DMS153 (cell line): ENCODE data around the gene RHBDL3.

Experiments
- DNase-seq: peaks from one replicate; lab custom pipeline; 2025; lab: John Stamatoyannopoulos, UW

RHBDL3 gene

DNA sequence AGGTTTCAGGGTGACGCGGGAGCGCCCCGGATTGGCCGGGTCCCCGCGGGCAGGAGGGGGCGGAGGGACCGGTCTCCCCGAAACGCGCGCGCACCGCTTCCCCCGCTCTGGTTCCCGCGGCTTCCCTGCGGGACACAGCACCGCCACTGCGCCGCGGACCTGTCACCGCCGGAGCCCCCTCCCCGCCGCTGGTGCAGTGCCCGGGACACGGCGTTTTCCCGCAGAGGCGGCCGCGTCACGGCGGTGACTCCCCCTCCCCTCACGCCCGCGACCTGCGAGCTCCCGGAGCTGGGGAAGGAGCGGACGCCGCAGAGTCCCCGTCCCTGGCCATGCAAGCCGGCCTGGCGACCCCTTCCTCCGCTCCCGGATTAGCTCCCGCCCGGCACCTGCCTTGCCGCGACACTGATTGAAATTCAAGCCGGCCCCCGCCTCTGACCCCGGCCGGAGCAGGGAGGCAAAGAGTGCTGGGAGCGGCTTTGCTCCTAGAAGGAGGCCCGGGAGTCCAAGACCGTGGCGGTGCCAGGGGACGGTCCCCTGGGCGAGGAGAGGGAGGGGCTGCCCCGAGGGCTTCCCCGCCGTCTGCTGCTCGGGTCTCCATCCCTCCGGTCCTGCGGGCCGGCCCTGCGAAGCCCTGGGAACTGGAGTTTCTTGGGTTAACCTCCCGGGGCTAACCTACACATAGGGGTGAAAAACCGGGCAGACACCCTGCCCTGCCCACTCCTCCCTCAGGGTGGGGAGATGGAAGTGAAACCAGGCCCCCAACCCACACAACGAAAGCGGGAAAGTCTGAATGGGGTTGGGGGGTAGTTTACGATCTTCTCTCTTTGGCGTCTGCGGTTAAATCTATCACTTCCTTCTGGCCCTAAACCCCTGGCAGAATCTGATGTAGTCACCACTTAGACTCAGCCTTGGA lies 1.0 kb downstream of the RHBDL3 start:
- DNase-seq: no peak

- no peak for DNase-seq
These were observed 2.1 kb downstream of the RHBDL3 start for GRCh38 chr17:32267690-32268205.

GRCh38 chr17:32268734-32269288 lies 3.2 kb downstream of the RHBDL3 start:
- DNase-seq: no peak

DNA sequence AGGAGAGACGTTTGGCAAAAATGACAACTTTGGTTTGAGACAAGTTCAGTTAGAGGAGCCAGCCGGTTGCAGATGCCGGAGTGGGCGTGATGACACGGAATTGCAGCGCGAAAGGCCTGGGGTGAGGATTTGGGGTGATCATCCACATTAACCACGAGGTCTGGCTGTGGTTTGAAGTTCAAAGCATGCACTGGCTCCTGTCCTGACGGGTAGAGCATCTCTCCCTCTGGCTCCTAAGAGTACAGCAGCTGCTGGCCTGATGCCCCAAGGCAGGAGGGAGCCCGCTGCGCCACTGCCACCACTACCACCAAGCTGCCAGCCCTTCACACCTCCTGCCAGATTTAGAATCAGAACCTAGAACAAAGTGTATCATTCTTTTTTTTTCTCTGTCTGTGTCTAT lies 3.7 kb downstream of the RHBDL3 start:
- DNase-seq: no peak

DNA sequence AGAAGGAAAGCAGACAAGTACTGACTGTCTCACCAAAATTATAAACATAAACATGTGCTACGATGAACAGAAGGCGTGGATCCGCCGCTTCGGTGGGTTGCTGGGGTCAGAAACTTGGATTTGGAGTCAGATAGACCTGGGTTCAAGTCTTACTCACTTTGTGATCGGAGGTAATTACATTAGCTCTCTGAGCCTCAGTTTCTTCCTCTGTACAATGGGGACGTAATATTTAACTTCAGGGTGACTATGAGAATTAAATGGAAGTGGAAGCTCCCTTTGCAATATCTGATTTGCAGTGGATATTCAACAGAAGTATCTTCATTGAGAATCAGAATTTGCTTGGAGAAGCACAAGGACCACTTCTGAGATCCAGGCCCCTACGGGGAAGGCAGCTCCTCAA lies 6.2 kb downstream of the RHBDL3 start:
- DNase-seq: no peak

- no peak for DNase-seq
These were observed 8.5 kb downstream of the RHBDL3 start for GRCh38 chr17:32274101-32274500.

DNA sequence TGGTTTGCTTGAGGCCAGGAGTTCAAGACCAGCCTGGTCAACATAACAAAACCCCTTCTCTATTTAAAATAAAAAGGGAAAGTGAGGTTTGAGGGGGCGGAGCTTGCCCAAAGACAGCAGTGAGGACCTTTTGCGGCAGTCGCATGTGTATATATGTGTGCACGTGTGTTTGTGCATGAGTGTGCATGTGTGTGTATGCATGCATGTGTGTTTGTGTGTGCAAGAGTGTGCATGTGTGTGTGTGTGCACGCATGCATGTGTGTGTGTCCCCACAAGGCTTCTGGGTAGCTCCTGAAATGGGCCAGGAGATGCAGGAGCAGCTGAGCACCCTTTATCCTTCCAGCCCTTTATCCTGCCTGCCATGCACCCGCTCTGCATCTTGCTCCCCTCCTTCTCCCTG lies 9.0 kb downstream of the RHBDL3 start:
- DNase-seq: no peak

GRCh38 chr17:32275060-32276042 lies 9.7 kb downstream of the RHBDL3 start:
- DNase-seq: no peak

DNA sequence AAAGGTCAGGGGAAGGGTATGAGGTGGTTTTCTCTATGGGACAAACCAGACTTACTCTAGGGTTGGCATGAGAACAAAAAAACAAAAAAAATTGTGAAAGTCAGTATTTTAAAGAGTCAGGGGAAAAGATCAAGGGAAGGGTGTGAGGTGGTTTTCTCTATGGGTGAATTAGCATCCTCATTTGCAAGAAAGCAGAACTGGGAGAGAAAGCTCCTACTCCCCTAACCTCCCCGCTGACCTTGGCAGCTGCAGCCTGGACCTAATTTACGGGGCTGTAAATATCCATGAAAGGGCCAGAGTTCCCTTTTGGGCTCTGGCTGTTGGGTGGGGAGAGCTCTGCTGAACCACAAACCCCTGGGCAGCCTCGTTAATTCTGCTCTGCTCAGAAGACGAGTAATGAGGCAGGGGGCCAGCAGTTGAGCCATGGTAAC lies 10.6 kb downstream of the RHBDL3 start:
- DNase-seq: no peak

- DNase-seq: no peak
These were observed 11.7 kb downstream of the RHBDL3 start for GRCh38 chr17:32277284-32277683.

GRCh38 chr17:32278815-32279214 lies 13.2 kb downstream of the RHBDL3 start:
- DNase-seq: no peak

DNA sequence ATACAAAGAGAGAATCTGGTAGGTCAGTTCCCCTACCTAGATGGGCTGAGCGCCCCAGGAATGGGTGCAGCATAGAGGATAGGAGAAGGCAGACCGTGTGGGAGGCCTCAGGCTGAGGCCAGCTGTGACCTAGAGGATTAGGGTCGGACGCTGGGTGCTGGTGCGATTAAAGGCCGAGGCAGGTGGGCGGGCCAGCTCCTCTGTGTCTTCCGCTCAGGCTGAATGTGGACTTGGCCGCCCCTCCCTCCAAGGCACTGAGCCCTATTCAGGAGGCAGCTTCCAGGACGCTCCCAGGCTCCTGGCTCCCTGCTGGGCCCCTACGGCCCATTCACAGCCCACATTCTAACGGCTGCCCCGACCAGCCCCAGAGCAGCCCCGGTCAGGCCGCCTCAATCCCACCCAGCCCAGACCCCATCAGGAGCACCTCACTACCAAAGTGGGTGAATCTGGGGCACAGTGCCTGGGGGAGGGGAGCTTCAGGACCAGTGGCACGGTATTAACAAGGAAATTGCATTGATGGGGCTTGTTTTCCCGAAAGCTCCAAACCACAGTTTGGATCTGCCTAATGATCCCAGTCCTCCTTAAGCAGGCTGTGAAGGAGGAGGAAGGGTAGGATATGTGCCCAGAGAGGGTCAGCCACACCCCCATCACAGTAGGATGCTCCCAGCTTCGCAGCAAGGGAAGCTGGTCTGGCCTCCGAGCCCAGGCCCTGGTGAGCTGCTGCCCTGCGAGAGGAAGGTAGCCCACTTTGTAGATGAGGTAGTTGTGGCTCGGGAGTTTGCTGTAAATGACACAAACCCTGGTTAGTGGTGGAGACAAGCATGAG lies 14.5 kb downstream of the RHBDL3 start:
- no peak for DNase-seq

- peak; percentile 83 for DNase-seq
These were observed 15.4 kb downstream of the RHBDL3 start for GRCh38 chr17:32281011-32281451.

DNA sequence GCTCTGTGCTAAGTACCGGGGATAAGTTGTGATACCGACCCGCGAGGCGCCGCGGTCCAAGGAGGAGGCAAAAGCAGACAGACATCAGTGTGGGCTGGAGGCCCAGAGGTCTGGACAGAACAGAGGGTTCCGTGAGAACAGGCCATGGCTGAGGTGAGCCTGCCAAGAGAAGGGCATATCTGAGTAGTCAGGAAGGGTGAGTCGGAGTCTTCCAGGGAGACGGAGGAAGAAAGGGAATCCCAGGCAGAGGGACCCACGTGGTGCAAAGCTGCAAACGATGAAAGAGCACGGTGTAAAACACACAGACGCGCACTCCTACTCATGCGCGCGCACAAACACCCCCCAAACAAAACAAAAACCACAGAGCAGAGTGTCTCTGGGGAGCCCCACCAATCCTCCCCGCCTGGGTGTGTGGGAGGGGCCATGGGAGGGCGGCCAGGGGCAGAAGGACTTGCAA lies 18.1 kb downstream of the RHBDL3 start:
- DNase-seq: no peak

DNA sequence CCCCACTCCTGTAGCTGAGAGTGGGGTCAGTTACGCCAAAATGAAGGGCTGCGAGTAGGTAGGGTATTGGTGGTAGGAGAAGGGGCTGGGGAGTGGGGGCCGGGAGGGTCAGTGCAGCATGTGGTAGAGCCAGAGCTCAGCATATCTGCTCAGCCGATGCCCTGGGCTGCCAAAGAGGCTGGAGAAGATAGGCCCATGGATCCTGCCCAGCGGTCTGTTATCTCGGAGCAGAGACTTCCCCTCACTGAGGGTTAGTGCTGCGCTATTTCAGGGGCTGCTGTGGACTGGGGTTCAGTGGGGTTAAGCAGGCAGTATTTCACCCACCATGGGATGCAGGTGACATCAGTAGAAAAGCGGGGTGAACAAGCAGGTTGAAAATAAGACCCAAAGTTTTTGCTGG lies 19.7 kb downstream of the RHBDL3 start:
- DNase-seq: no peak

DNA sequence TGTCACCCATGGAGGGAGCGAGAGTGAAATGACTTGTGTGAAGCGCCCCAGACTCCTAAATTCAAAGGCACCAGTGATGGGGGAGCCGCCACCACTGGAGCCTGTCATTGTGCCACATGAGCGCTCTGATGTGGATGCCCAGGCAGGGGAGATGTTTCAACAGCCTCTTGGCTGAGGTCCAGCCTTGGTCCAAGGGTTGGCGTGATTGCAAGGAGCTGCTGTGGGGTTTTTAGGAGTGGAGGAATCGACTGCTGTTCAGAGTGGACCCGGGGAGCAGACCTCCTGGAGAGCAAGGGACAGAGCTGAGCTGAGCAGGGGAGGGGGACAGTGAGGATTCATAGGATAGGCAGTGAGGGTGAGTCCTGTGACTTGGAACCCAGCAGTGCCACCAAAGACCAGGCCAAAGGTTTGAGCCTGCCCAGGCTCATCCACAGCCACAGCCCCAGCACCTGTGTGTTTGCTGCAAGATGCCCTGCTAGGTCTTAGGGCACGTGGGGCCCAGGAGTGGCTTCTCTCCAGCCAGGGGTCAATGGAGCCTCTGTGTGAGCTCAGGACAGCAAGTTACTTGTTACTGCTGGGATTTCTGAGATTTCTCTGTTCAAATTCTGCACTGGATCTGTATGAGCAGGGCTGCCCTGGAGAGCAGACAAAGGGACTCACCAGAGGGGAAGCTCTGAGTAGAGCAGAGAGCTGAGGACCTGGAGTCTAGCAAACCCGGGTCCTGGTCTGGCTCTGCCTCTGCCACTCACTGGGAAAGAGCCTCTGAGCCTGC lies 20.3 kb downstream of the RHBDL3 start:
- DNase-seq: no peak

GRCh38 chr17:32286518-32286900 lies 20.9 kb downstream of the RHBDL3 start:
- no peak for DNase-seq

DNA sequence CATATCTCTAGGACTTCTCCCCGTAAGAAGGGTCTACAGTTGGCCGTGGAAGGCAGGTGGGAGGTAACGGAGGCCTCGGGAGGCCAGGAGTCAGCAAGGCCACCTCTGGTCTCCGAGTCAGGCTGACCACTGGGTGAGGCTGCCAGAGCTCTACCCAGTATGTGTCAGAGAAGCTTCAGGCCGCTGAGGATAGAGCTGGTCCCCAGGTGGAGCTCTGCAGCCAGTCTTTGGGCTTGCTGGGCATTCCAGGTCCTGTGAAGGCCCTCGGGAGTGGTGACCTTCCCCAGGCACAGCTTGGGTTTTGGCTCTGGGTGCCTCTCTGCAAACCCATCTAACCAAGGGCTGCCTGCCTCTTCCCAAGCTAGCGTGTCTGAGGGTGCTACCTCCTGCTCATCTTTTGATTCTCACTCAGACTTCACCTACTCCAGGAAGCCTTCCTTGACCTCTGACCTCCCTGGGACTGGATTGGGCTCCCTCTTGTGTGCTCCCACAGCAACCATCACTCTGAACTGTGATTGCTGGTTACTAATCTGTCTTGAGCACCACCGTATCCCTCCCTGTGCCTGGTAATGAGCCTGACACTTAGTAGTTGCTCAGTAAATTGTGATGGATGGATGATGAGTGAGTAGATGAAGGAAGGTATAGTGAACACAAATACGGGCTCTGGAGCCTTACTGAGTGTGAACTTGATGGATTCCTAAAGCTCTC lies 22.3 kb downstream of the RHBDL3 start:
- DNase-seq: no peak

DNA sequence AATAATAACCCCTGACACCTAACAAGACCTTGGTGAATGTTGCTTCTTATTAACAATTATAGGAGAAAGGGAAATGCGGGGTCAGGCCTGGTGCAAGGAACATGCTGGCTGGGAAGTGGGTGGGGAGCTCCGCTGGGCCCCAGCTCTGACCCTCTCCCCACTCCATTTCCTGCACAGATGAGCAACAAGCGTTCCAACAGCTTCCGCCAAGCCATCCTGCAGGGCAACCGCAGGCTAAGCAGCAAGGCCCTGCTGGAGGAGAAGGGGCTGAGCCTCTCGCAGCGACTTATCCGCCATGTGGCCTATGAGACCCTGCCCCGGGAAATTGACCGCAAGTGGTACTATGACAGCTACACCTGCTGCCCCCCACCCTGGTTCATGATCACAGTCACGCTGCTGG lies 23.0 kb downstream of the RHBDL3 start:
- DNase-seq: no peak
